CD4-positive, alpha-beta T cell treated with Interleukin-6 at 100 ng/mL for 8 hours (primary cell): Measurements from ENCODE around the gene GALNT18.

Experiments used
- DNase-seq: peaks from one replicate; pipeline ENCODE4 v3.0.0-alpha.2; 2020; ENCODE audit warnings: mixed read lengths, low spot score

The GALNT18 gene

GRCh38 chr11:11624204-11624603 is 2.4 kb upstream of the GALNT18 start:
- no peak for DNase-seq

DNA sequence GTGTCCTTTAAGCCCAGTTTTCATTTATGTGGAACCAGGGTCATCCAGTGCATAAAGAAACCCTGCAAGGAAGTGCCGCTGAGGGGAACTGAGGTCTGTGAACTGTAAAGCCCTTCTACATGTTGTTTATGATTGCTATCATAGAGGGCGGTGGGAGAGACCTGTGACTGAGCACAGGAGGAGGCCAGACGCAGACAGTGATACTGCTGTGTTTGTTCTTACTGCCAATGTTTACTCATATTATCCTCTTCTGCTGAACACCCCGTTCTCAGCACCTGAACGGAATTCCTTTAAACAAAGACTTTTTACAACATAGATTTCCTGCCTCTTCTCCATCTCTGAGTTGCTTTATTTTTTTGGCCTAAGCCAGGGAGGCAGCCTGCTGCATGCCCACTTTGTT is 967 bp upstream of the GALNT18 start:
- DNase-seq, result no peak

DNA sequence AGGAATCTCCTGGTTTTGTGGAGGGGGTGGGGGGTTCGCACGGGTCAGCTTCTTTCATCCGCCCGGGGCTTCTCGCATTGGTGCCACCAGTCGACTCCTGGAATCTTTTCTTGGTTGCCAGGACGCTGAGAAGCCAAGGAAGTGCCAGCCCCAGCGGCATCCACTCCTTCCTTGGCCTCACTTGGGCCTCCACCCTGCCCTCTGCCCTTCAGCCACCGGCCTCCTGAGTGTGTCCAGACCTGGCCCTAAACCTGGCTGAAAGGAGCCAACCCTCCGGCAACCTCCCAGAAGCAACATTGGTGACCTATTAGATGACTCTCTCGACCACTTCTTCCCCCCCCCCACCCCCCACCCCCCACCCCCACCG is 518 bp upstream of the GALNT18 start:
- DNase-seq, result no peak

DNA sequence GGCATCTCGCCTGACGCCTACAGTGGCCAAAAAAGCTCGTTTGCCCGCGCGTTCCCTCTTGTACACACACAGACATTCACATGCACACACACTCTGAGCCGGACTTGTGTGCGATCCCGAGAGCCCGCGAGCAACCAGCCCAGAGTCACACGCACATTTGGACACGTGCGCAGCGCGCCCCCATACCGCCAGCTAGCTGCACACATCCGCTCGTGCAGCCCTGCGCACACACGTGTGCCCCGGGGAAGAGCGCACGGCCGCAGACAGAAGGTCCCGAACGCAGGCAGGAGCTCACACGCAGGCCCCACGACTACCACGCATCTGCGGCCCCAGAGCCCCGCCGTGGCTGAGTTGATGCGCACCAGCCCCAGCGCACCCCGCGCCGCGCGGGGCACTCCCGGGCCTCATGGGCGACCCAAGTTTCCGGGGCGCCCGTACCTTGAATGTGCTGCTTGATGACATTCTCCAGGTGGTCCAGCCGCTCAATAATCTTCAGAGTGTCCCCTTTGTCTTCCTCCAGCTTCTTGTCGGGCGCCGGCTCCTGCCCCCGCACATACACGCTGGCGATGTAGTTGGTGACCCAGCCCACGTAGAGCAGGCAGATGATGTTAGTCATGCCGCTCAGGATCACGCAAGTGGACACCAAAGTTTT is 758 bp downstream of the GALNT18 start:
- DNase-seq, result no peak

DNA sequence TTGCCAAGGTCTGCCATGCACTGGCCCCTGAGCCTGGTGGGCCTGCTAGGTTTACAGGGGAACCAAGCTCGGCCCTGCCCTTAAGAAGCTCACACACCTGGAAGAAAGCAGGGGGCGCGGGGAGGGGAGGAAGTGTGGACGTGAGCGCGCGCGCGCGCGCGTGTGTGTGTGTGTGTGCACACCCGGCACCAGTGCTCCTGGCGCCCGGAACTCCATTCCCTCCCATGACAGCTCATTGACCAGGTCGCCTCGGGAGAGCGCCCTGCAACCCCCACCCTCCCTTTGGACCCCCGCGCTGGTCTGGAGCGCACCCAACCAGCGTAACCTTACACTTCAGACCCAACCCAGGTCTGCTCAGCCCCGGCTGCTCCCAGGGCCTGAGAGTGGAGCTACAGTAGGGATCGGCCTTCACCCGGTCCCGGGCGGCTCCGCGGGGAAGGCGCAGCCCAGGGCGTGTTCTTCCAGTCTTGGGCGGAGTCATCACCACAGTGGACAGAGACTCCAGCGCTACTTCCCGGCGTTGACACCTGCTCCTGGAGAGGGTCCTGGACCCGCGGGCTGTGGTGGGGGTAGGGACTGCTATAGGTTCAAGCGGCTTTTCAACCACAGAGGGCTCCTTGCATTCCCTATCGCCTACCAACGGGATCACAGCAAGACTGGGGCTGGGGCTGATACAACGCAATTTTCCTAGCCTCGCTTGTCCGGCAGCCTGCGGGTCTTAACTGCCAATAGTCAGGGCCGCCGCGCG is 1.5 kb downstream of the GALNT18 start:
- no peak for DNase-seq

DNA sequence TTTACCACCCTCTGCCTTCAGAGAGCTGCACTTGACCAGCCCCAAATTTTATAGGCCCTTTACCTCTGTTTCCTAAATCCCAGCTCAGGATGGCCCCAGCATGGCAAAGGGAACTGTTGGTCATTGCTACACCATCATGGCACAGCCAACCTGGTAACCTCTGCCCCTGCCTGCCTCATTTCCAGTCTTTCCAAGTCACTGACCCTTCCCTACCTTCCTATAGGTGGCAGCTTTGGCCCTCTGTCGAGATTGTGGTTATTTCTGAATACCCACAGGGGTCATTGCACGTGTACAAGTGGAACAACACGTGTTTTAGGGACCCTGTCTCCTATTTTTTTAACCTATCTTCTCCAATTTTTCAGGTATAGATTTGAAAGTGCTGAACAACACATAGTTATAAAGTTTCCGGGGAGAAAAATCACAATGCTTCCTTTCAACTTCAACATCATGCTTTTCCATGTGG is 2.8 kb downstream of the GALNT18 start:
- no peak for DNase-seq

DNA sequence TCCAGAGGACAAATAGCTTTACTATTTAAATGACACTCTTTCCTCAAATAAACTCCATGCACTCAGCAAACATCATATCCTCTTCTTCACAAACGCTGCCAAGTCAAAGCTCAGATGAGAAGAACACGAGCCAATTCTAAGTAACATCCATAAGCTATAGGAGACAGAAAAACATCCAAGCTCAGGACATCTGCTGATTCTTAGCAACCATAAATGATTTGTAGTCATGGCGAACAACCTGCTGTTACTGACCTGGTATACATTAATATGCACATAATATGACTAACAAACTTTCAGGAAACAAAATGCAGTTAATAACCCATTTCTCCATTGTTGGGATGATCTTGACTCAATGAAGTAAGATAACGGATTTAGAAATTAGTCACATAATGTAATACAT is 6.7 kb downstream of the GALNT18 start:
- DNase-seq, result no peak

DNA sequence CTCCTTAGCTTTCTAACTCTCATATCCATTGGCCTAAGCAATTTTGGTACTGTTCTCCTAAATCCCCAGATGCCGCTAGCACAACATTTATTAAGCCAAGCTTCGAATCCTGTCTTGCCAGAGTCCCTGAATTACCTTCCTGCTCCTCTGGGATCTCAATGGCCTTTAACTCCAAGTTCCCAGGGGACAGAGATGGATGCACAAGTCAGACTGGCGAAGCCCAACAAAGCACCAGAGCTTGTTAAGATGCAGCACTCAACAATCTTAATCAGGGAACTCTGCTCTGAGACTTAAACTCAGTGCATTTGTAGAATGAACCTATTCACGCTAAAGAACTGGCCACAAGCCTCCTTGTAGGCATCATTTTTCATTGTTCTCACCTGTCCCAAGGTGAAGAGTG is 9.4 kb downstream of the GALNT18 start:
- no peak for DNase-seq

DNA sequence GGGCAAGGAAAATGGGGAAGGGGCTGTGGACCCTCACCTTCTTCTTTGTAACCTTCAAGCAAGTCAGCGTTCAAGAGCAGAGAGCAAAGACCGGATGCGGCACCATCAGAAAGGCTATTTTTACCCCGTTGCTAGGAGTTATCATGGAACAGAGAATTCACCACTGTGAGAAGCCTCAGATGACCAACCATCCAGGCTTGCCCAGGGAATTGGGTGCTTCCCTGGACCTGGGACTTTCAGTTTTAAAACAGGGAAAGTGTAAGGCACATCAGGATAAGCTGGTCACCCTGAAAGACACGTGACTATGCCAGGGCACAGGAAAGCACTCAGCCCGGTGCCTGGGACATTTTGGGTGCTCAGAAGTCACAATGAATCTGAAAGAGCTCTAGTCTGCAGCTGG is 10.4 kb downstream of the GALNT18 start:
- no peak for DNase-seq

DNA sequence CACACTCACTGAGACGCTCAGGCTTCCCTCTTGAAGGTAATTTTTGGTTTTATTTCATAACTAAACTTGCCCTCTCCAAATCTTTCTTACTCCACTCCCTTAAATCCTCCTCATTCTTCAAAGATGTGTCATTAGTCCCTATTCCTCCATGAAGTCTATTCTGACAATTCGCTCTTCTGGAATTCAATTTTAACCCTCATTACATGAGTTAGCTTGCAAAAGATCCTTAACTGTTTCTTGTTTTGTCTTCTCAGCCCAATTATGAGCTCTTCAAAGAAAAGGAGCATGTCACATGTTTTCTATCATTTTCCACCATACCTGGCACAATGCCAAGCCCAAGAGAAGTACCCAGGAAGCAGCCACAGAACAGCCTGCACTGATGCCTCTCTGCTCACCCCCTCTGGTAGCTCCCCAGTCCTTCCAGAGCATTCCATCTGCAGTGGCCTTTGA is 13.0 kb downstream of the GALNT18 start:
- DNase-seq, result no peak

GRCh38 chr11:11607772-11608171 is 14.0 kb downstream of the GALNT18 start:
- DNase-seq, result no peak

- no peak for DNase-seq
Measured at GRCh38 chr11:11605821-11606450, 15.9 kb downstream of the GALNT18 start.

GRCh38 chr11:11605181-11605580 is 16.6 kb downstream of the GALNT18 start:
- no peak for DNase-seq

DNA sequence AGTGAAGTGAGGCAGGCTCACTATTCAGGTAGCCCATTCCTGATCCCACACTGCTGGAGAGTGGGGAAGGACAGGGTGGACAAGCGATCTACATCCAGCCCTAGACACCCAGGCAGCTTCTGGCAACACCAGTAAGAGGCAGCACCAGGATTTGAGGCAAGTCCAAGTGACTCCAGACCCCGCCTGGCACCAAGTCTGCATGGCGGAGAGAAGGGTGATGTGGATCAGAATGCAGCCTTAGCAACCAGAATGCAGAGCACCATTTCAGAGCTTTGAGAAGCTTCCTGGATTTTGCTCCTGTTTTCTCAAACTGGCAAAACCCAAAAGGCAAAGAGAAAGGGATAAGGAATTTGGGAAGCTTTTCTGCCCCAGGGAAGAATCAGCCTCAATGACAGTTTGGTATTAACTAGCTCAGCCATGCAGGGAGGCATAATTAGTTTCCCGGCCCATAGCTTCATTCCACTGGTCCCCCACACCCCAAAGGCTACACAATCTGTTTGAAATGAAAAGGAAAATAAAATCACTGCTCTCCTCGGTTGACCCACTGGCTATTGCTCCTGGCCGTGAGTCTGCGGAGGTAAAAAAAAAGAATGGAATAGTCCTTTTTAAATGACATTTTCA is 17.3 kb downstream of the GALNT18 start:
- no peak for DNase-seq

DNA sequence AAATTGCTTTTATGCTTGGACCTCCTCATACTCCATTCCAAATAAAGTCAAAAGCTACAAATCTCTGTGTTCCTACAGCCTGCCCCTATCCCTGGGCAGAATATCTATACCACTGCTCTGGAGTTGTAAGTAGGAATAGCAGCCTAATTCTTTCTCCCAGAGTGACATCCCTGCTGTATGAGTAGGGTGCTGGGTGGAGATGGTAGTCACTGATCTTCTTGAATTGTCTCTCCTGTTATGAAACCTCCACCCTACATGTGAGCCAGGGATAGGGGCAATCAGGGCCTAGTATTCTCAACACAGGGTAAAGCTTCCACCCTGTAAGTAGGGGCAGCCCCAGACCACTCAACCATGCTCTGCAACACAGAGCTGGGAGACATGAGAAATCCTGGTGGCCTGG is 19.8 kb downstream of the GALNT18 start:
- DNase-seq, result no peak

DNA sequence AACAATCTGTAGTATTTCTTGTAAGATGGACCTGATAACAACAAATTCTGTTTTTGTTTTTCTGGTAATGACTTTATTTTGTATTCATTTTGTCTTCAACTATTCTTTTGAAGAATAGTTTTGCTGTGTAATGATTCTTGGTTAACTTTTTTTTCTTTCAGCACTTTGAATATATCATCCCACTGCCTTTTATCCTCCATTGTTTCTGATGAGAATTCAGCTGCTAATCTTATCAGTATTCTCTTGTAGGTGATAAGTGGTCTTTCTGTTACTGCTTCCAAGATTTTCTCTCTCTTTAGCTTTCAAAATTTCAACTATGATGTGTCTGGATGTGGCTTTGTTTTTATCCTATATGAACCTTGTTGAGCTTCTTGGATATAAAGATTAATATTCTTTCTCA is 21.5 kb downstream of the GALNT18 start:
- DNase-seq, result no peak

GRCh38 chr11:11598243-11598642 is 23.6 kb downstream of the GALNT18 start:
- DNase-seq, result no peak

DNA sequence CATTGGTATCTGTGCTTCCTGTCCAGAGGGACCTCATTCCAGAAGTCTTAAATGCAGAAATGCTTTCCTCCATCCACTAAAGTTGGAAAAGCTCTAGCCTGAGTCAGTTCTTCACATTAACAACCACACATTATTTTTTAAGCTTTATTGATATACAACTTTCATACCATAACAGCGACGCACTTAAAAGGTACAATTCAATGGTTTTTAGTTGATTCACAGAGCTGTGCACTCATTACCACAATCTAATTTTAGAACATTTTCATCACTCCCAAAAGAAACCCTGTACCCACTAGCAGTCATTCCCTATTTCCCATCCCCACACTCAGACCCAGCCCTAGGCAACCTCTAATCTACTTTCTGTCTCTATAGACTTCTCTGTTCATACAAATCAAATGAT is 27.6 kb downstream of the GALNT18 start:
- no peak for DNase-seq

- DNase-seq, result no peak
Measured at GRCh38 chr11:11592146-11592684, 29.6 kb downstream of the GALNT18 start.

- no peak for DNase-seq
Measured at GRCh38 chr11:11589437-11589836, 32.4 kb downstream of the GALNT18 start.

DNA sequence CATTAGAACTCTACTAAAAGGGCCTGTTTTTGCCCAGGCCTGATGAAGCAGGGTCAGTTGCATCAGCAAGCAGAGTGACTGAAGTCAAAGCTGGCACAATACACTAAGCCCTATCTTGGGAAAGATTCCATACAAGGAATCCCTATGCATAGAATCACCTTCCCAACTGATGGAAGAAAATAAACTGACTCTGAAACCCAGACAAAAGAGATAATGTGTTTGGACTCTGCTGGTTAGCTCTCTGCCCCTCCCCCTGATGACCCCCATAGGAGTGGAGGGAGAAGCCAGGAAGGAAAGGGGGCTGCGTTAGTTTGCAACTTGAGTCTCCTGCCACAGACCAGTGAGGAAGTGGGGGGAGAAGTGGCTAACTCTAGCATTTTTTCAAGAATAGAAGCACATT is 32.9 kb downstream of the GALNT18 start:
- DNase-seq, result no peak

- DNase-seq, result no peak
Measured at GRCh38 chr11:11588243-11588642, 33.6 kb downstream of the GALNT18 start.

DNA sequence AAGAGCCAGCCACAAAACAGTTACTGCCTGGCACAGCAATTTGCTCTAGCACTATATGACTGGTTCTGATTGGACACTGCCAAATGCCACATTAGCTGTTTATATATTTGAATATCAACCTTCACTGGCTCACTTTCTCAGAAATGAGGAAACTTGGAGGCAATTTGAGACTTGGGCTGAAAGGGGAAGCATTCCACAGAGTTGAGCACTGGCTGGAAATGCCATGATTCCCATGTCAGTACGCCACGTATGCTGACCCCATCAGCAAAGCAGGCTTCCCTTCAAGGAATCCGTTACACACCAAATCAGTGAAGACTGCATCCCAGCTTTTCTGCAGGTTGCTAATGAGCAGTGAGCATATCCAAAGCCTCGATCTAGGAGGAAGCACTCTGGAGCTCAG is 34.7 kb downstream of the GALNT18 start:
- no peak for DNase-seq
